Activated naive CD4-positive, alpha-beta T cell treated with anti-CD3 and anti-CD28 coated beads, Interleukin-2, amount 50 U/mL, for 24 hours (primary cell): ENCODE results near the gene GRK4.

Source experiments
- H3K27ac Mint-ChIP-seq: one replicate; pipeline ENCODE4 v1.8.0; 2021; ENCODE audit warnings: mild to moderate bottlenecking, mixed read lengths
- H3K27me3 Mint-ChIP-seq: one replicate; pipeline ENCODE4 v1.8.0; 2021; ENCODE audit warnings: mixed read lengths
- H3K36me3 Mint-ChIP-seq: one replicate; pipeline ENCODE4 v1.8.0; 2021; ENCODE audit warnings: mixed read lengths
- H3K4me1 Mint-ChIP-seq: one replicate; pipeline ENCODE4 v1.8.0; 2021; ENCODE audit warnings: mixed read lengths
- H3K4me3 Mint-ChIP-seq: one replicate; pipeline ENCODE4 v1.8.0; 2021; ENCODE audit warnings: mild to moderate bottlenecking, mixed read lengths
- H3K9me3 Mint-ChIP-seq: one replicate; pipeline ENCODE4 v1.8.0; 2021; ENCODE audit warnings: mixed read lengths

The GRK4 gene

DNA sequence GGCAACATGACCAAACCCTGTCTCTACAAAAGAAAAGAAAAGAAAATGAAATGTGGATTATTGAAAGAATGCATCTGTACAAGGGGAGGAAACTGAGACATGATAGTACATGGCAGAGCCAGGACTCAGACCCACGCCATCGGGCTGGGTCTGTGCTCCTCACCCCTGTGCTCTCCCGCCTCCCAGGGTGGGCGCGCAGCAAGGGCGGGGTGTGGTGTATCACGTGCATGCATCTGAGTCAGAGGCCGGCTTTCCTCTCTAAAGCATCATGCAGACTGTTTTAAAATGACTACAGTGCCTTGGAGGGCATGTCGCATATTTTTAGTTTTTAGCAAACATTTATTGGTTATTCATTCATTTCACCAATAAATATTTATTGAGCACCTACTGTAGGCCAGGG is 63.2 kb downstream of the GRK4 start:
- no peaks in the 10 kb centered on the region for H3K36me3 Mint-ChIP-seq
- no peak overlapping the region for H3K4me3 Mint-ChIP-seq
- H3K9me3 Mint-ChIP-seq: peaks cover 4% of the 10 kb centered on the region
- H3K27me3 Mint-ChIP-seq: no peaks in the 10 kb centered on the region
- H3K4me1 Mint-ChIP-seq: no peaks in the 10 kb centered on the region
- no peak overlapping the region for H3K27ac Mint-ChIP-seq

GRCh38 chr4:3029464-3029863 is 66.1 kb downstream of the GRK4 start:
- H3K27me3 Mint-ChIP-seq: no peaks in the 10 kb centered on the region
- H3K9me3 Mint-ChIP-seq: no peaks in the 10 kb centered on the region
- no peaks in the 10 kb centered on the region for H3K36me3 Mint-ChIP-seq
- no peak overlapping the region for H3K27ac Mint-ChIP-seq
- no peaks in the 10 kb centered on the region for H3K4me1 Mint-ChIP-seq
- no peak overlapping the region for H3K4me3 Mint-ChIP-seq

GRCh38 chr4:3030566-3031356 is 67.4 kb downstream of the GRK4 start:
- H3K27me3 Mint-ChIP-seq: no peaks in the 10 kb centered on the region
- no peaks in the 10 kb centered on the region for H3K36me3 Mint-ChIP-seq
- no peaks in the 10 kb centered on the region for H3K4me1 Mint-ChIP-seq
- H3K4me3 Mint-ChIP-seq: no peak overlapping the region
- no peaks in the 10 kb centered on the region for H3K9me3 Mint-ChIP-seq
- no peak overlapping the region for H3K27ac Mint-ChIP-seq

- Mint-ChIP-seq H3K27me3 (no peaks in the 10 kb centered on the region), H3K27ac (no peak overlapping the region), H3K4me1 (no peaks in the 10 kb centered on the region), H3K4me3 (no peak overlapping the region), H3K9me3 (no peaks in the 10 kb centered on the region), H3K36me3 (no peaks in the 10 kb centered on the region)
Measured at GRCh38 chr4:3031357-3032082, 68.1 kb downstream of the GRK4 start.

DNA sequence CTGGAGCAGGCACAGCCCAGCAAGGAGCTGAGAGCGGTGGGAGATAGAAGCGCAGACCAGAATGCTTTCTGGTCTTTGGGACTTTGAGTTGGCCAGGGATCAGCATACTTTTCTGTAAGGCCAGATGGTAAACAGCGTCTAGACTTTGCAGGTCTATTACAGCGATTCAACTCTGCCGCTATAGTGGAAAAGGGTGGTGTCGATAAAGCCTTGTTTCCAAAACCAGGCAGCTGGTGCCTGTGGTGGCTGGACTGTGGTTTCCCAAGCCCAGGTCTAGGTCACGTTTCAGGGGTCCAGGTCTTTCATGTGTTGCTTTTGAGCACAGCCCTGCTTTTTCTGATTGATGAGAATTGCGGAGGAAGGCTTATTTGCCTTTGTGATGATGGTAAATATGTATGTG is 70.9 kb downstream of the GRK4 start:
- H3K27ac Mint-ChIP-seq: peak overlapping the region; percentile 3
- H3K36me3 Mint-ChIP-seq: no peaks in the 10 kb centered on the region
- H3K27me3 Mint-ChIP-seq: no peaks in the 10 kb centered on the region
- no peaks in the 10 kb centered on the region for H3K9me3 Mint-ChIP-seq
- H3K4me3 Mint-ChIP-seq: no peak overlapping the region
- H3K4me1 Mint-ChIP-seq: peaks cover 19% of the 10 kb centered on the region

GRCh38 chr4:3035249-3035648 is 71.9 kb downstream of the GRK4 start:
- Mint-ChIP-seq H3K4me3 (no peak overlapping the region), H3K9me3 (no peaks in the 10 kb centered on the region), H3K36me3 (no peaks in the 10 kb centered on the region), H3K4me1 (peaks cover 19% of the 10 kb centered on the region), H3K27ac (no peak overlapping the region), H3K27me3 (no peaks in the 10 kb centered on the region)

DNA sequence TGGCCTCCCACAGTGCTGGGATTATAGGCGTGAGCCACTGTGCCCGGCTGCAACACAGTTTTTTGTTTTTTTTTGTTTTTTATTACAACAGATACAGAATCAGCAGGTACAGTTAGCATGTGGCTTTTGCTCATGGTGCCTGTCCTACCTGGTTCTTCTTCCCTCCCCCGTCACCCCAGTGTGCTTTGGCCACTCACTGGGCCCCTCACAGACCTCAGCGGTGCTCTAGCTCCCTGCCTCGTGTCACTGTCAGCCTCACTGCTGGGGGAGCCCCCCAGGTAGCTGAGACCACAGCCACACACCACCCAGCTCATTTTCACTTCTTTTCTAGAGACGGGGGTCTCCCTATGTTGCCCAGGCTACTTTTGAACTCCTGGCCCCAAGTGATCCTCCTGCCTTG is 72.3 kb downstream of the GRK4 start:
- no peaks in the 10 kb centered on the region for H3K27me3 Mint-ChIP-seq
- H3K27ac Mint-ChIP-seq: peak overlapping the region; percentile 23
- no peaks in the 10 kb centered on the region for H3K36me3 Mint-ChIP-seq
- H3K9me3 Mint-ChIP-seq: no peaks in the 10 kb centered on the region
- H3K4me3 Mint-ChIP-seq: no peak overlapping the region
- peaks cover 22% of the 10 kb centered on the region for H3K4me1 Mint-ChIP-seq

DNA sequence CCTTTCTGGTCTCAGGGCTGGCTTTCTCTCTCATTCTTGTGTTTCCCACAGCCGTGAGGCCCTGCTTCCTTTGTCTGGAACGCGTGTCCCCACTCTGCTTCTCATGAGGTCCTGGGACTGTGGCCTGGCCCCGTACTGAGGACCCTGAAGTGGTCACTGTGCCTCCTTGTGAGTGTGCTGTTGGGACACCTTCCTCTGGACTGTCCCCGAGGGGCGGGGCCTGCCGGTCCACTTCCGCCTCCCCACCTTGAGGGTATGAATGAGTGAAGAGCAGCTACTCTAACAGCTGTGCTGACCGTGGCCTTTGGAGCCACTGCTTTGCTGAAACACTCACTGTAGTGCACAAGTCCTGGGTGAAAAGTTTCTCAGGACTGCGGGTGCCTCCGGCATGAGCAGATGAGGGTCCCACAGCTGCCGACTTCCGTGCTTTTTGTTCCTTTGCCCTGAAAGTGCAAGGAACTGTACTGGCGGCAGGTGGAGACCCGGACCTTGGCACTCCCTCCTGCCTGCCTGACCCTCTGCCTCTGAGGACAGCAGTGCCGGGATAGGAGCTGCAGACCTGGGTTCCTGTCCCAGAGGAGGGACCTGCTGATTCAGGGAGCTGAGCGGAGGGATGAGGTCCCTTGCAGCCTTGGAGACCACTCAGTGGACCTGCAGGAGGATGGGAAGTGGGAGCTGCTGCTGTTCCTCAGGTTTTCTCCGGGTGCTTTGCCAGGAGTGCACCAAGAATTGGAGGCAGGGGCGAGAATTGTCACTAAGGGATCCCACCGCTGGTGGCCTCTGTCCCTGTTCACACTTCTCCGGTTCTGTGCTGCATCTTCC is 73.0 kb downstream of the GRK4 start:
- H3K27me3 Mint-ChIP-seq: no peaks in the 10 kb centered on the region
- peaks cover 22% of the 10 kb centered on the region for H3K4me1 Mint-ChIP-seq
- H3K27ac Mint-ChIP-seq: peak overlapping the region; percentile 23
- H3K4me3 Mint-ChIP-seq: no peak overlapping the region
- no peaks in the 10 kb centered on the region for H3K9me3 Mint-ChIP-seq
- H3K36me3 Mint-ChIP-seq: no peaks in the 10 kb centered on the region

GRCh38 chr4:3037957-3038461 is 74.6 kb downstream of the GRK4 start:
- Mint-ChIP-seq H3K27ac (peak overlapping the region; percentile 57), H3K4me3 (peak overlapping the region; percentile 87), H3K9me3 (no peaks in the 10 kb centered on the region), H3K36me3 (no peaks in the 10 kb centered on the region), H3K4me1 (peaks cover 30% of the 10 kb centered on the region), H3K27me3 (no peaks in the 10 kb centered on the region)

- Mint-ChIP-seq H3K27ac (no peak overlapping the region), H3K36me3 (no peaks in the 10 kb centered on the region), H3K9me3 (no peaks in the 10 kb centered on the region), H3K4me3 (peak overlapping the region; percentile 19), H3K27me3 (no peaks in the 10 kb centered on the region), H3K4me1 (peaks cover 34% of the 10 kb centered on the region)
Measured at GRCh38 chr4:3039706-3040366, 76.5 kb downstream of the GRK4 start.

DNA sequence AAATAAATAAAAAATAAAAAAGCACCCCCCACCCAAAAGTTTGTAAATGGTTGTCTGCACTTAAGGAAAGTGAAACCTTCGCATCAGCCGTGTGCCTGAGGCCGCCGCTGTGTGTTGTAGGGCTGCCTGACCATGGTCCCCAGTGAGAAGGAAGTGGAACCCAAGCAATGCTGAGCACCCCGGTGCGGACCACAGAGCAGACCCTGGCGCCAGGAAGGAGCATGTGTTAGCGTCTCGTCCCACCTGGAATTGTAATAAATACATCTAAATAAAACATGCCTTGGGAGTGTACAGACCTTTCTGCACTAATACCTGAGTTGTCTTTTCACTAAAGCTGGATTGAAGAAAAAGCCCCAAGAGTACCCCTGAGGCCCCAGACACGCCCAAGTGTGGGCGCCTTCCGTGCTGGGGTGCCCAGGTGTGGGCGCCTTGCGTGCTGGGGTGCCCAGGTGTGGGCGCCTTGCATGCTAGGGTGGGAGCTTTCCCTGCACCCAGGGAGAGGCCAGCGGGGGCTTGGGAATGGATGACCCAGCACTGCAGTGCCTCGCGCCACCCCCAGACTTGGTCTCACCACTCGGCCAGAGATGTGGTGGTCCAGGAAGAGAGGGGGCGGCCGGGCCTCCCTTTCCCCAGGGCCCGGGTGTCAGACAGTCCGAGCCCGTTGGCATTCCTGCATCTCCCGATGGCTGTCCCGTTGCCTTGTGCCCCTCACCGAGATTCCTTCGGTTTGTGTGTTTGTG is 77.3 kb downstream of the GRK4 start:
- peaks cover 1% of the 10 kb centered on the region for H3K36me3 Mint-ChIP-seq
- H3K9me3 Mint-ChIP-seq: no peaks in the 10 kb centered on the region
- no peaks in the 10 kb centered on the region for H3K27me3 Mint-ChIP-seq
- peak overlapping the region; percentile 81 for H3K4me3 Mint-ChIP-seq
- no peak overlapping the region for H3K27ac Mint-ChIP-seq
- H3K4me1 Mint-ChIP-seq: peaks cover 42% of the 10 kb centered on the region

DNA sequence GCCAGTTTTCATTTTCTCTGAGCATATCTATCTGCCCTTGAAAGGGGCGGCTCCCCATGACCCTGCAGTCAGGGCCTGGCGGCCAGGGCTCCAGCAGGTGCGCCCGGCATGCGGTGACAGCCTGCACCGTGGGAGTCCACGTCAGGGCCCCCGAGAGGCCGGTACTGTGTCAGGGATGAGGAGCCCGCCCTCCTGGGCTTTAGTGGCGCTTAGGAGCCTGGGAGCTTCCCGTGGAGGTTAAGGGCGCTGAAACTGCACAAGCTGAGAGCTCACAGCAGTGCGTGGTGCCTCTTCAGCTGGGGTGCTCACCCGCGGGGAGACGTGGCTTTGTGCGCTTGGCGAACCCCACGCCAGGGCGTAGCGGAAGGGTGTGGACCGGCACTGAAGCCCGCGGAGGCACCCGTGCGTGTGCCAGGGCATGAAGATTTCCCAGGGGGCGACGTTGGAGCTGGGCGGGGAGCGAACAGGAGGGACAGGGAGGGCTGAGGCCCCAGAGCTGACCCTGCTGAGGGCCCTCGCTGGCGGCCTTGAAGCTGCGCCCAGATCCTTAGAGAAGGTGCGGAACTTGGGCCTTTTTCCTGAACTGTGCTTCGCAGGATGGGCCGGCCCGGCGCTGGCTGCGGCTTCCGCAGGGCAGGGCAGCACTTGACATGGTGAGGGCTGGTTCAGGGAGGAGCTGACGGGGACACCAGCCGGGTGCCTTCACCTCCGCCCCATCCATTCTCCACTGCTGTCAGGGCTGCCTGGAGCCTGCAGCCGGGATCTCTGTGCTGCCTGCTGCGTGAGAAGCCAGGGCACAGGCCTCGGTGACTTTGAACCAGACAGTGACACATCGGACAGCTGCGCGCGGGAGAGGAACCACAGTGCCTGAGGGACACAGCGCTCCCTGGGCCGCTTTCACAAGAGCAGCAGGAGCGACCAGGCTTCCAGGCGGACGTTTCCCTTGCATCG is 78.1 kb downstream of the GRK4 start:
- peaks cover 3% of the 10 kb centered on the region for H3K36me3 Mint-ChIP-seq
- peaks cover 45% of the 10 kb centered on the region for H3K4me1 Mint-ChIP-seq
- no peaks in the 10 kb centered on the region for H3K27me3 Mint-ChIP-seq
- H3K4me3 Mint-ChIP-seq: peak overlapping the region; percentile 81
- H3K9me3 Mint-ChIP-seq: no peaks in the 10 kb centered on the region
- peak overlapping the region; percentile 55 for H3K27ac Mint-ChIP-seq

DNA sequence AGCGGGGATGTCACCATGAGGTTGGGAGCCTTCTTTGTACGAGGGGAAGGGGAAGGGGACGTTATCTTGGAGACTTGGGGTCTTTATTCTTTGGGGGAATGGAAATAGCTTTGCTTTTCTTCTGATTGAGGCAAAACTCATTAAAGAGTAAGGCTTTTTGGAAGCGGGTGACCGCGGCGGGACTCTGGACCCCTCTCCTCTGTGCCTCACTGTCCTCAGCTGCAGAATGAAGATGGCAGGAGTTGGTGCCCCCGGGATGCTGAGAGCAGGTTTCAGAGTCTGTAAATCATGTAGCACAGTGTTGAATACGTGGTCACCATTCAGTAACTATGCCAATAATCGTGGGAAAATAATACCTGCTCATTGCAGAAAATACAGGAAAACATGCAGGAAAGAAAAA is 78.9 kb downstream of the GRK4 start:
- H3K4me3 Mint-ChIP-seq: peak overlapping the region; percentile 81
- H3K4me1 Mint-ChIP-seq: peaks cover 41% of the 10 kb centered on the region
- H3K9me3 Mint-ChIP-seq: no peaks in the 10 kb centered on the region

More for the DNA sequence above, 78.9 kb downstream of the GRK4 start:
- Mint-ChIP-seq H3K36me3 (peaks cover 3% of the 10 kb centered on the region), H3K27me3 (no peaks in the 10 kb centered on the region), H3K27ac (peak overlapping the region; percentile 55)
